Fibroblast of lung (primary cell): ENCODE measurements around the gene EPHB6. TPM values are rescaled to one million over a fixed set of nuclear protein-coding genes. Genes with fewer than 3 reads are reported as not detected.

ENCODE experiments used
- DNase-seq, 2 donors: peaks; one replicate each; pipeline versions ENCODE4 v3.0.0 to v3.0.0-alpha.2; 2010; ENCODE audit warnings: low read depth in 2 of 2
- H2AFZ ChIP-seq: 2 replicates; pipeline ENCODE4 v1.5.1; 2012; ENCODE audit warnings: low read length, control low read depth, inconsistent platforms
- H3K27ac ChIP-seq: 2 replicates; pipeline ENCODE4 v1.5.1; 2011; ENCODE audit warnings: low read length, control low read depth; ENCODE audit not compliant: insufficient read depth
- H3K27me3 ChIP-seq: 2 replicates; pipeline ENCODE4 v1.5.1; 2011; ENCODE audit warnings: mild to moderate bottlenecking, low read length; ENCODE audit not compliant: control insufficient read depth, insufficient read depth
- H3K36me3 ChIP-seq: 2 replicates; pipeline ENCODE4 v1.5.1; 2011; ENCODE audit warnings: low read length; ENCODE audit not compliant: control insufficient read depth, insufficient read depth
- H3K4me1 ChIP-seq: 2 replicates; pipeline ENCODE4 v1.5.1; 2011; ENCODE audit warnings: low read length; ENCODE audit not compliant: control insufficient read depth, insufficient read depth; ENCODE audit errors: extremely low read depth
- H3K4me2 ChIP-seq: 2 replicates; pipeline ENCODE4 v1.5.1; 2011; ENCODE audit warnings: low read length, control low read depth; ENCODE audit not compliant: insufficient read depth; ENCODE audit errors: extremely low read depth
- H3K4me3 ChIP-seq, 4 experiments: fragments of 200-600 bp in 1 of 4; sonication (generic) in 1 of 4; replicated peaks in 1 of 4; 2 replicates each; pipeline ENCODE4 v1.5.1; 2011 to 2016; ENCODE audit warnings: low read length in 4 of 4, low read depth in 3 of 4, mild to moderate bottlenecking in 3 of 4, control low read depth in 2 of 4, inconsistent platforms in 1 of 4, mixed read lengths in 1 of 4; ENCODE audit not compliant: insufficient read depth in 1 of 4; ENCODE audit errors: control extremely low read depth in 1 of 4
- H3K79me2 ChIP-seq: 2 replicates; pipeline ENCODE4 v1.5.1; 2012; ENCODE audit warnings: mild to moderate bottlenecking, low read length, inconsistent platforms; ENCODE audit not compliant: control insufficient read depth, insufficient read depth
- H3K9ac ChIP-seq: 2 replicates; pipeline ENCODE4 v1.5.1; 2011; ENCODE audit warnings: mild to moderate bottlenecking, low read length, control low read depth; ENCODE audit not compliant: insufficient read depth
- H3K9me3 ChIP-seq: 2 replicates; pipeline ENCODE4 v1.5.1; 2012; ENCODE audit warnings: low read depth, low read length; ENCODE audit not compliant: control insufficient read depth, insufficient read depth
- H4K20me1 ChIP-seq: 2 replicates; pipeline ENCODE4 v1.5.1; 2011; ENCODE audit warnings: low read length; ENCODE audit not compliant: control insufficient read depth, insufficient read depth; ENCODE audit errors: extremely low read depth
- EZH2 ChIP-seq: IDR thresholded peaks from 2 replicates; pipeline ENCODE4 v1.5.1; 2012; ENCODE audit warnings: low read length, control low read depth, mild to moderate bottlenecking; ENCODE audit errors: missing control alignments
- polyA plus RNA-seq, 2 donors: library from polyadenylated mRNA; depleted of rRNA in 1 of 2; stranded (reverse) in 1 of 2; unstranded in 1 of 2; fragments of >200 nt; gene quantifications; 2 replicates each; pipeline ENCODE4 v1.2.1, GENCODE V29; 2011 to 2012; ENCODE audit warnings: missing spikeins in 1 of 2
- total RNA-seq: library from RNA; depleted of rRNA; stranded (reverse); fragments of >200 nt; gene quantifications from 2 replicates; pipeline ENCODE4 v1.2.1, GENCODE V29; 2014
- TF ChIP-seq, protein P1 (sequence below), 2 donors: IDR thresholded peaks in 1 of 2; conservative IDR thresholded peaks in 1 of 2; 1 replicate in 1 of 2; 2 replicates in 1 of 2; pipeline ENCODE4 v1.5.1; 2011 to 2012; ENCODE audit warnings: low read length in 2 of 2, control low read depth in 1 of 2, inconsistent platforms in 1 of 2, low read depth in 1 of 2, mild to moderate bottlenecking in 1 of 2

EPHB6 gene
- total and polyA plus RNA-seq, 2 donors (not counting 1 experiment from before 2014, with no cell fraction given) = 1.1 to 4.3 TPM

DNA sequence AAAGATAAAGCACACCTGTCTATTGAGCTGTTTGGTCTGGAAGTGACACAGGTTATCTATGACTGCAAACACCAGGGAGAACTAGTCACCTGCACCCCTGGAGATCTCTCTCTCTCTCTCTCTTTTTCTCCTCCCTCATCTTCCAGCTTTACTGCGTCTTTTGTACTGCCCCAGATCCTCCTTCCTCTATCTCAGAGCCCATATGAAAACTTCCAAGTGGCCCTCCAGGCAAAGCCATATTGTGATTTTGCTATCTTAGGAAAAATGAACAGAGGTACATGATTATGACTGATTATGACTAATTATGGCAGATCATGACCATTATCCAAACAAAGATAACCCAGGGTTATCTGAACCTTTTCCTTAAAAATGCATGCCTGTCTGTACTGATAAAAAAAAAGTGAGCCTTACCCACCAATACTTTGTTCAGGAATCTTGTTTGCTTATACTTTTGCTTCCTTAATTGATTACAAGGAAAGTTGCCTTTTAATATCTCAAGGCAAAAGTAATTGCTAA lies 12.6 kb upstream of the EPHB6 start:
- H3K4me2 ChIP-seq = no peak overlapping the region

DNA sequence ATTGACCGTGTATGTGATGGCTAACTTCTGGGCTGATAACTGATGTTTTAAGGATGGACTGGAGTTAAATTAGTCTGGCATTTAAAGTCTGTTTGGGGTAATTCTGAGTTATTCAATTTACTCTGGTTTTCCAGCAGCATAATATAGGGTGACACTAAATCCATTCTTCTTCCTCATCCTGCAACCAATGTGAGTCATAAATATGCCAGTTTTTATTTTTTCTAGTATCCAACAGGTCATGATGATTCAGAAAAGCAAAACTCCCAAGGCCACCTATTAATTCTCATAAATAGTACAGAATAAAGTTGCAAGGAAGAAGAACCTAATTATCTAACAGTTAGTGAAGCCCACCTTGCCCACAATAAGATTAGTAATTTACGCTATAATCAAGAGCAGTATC lies 7.5 kb upstream of the EPHB6 start:
- no peak overlapping the region for H3K27ac ChIP-seq
- no peak overlapping the region for H3K9ac ChIP-seq
- no peaks in the 10 kb centered on the region for H4K20me1 ChIP-seq
- H3K79me2 ChIP-seq = no peaks in the 10 kb centered on the region
- H3K4me2 ChIP-seq = no peak overlapping the region
- DNase-seq = no peak
- H3K4me1 ChIP-seq = no peaks in the 10 kb centered on the region
- no peak overlapping the region for H3K4me3 ChIP-seq
- H3K27me3 ChIP-seq = no peaks in the 10 kb centered on the region
- H2AFZ ChIP-seq = no peak overlapping the region
- H3K36me3 ChIP-seq = no peaks in the 10 kb centered on the region
- no peak for TF ChIP-seq EZH2
- TF ChIP-seq, protein P1, sequence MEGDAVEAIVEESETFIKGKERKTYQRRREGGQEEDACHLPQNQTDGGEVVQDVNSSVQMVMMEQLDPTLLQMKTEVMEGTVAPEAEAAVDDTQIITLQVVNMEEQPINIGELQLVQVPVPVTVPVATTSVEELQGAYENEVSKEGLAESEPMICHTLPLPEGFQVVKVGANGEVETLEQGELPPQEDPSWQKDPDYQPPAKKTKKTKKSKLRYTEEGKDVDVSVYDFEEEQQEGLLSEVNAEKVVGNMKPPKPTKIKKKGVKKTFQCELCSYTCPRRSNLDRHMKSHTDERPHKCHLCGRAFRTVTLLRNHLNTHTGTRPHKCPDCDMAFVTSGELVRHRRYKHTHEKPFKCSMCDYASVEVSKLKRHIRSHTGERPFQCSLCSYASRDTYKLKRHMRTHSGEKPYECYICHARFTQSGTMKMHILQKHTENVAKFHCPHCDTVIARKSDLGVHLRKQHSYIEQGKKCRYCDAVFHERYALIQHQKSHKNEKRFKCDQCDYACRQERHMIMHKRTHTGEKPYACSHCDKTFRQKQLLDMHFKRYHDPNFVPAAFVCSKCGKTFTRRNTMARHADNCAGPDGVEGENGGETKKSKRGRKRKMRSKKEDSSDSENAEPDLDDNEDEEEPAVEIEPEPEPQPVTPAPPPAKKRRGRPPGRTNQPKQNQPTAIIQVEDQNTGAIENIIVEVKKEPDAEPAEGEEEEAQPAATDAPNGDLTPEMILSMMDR (conservative IDR thresholded peaks at IDR 0.05 in 1 of 2, IDR thresholded peaks at IDR 0.05 in 1 of 2; ENCODE audit: low read depth in 1 of 2, low read length in 2 of 2) = no peak
- H3K9me3 ChIP-seq = no peaks in the 10 kb centered on the region

More for the DNA sequence above, 12.6 kb upstream of the EPHB6 start:
- no peak overlapping the region for H3K4me3 ChIP-seq
- no peak overlapping the region for H3K27ac ChIP-seq
- no peak for DNase-seq
- TF ChIP-seq, protein P1 (conservative IDR thresholded peaks at IDR 0.05 in 1 of 2, IDR thresholded peaks at IDR 0.05 in 1 of 2; ENCODE audit: low read depth in 1 of 2, low read length in 2 of 2) = no peak
- TF ChIP-seq EZH2 = no peak
- H2AFZ ChIP-seq = no peak overlapping the region
- H3K36me3 ChIP-seq = no peaks in the 10 kb centered on the region
- no peak overlapping the region for H3K9ac ChIP-seq
- no peaks in the 10 kb centered on the region for H3K4me1 ChIP-seq
- no peaks in the 10 kb centered on the region for H4K20me1 ChIP-seq
- H3K27me3 ChIP-seq = no peaks in the 10 kb centered on the region
- no peaks in the 10 kb centered on the region for H3K79me2 ChIP-seq
- H3K9me3 ChIP-seq = no peaks in the 10 kb centered on the region

DNA sequence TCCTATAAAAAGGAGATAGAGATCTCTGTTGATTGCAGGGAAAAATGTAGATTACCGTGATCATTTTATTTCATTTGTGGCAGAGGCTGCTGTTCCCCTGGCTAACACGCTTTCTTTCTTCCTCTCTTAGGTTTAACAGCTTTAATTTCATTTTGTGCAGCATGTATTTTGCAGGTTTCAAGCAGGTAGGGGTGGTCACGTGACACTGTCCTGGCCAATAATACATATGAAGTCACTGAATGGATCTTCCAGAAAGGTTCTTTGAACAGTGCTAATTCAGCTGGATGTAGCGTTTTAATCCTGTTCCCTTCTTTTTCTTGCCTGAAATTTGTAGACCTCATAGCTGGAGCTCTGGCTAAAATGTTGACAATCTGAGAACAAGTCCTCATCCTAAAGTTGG lies 3.6 kb upstream of the EPHB6 start:
- Histone ChIP-seq H3K4me2 (no peak overlapping the region), H3K4me3 (no peak overlapping the region), H3K4me1 (no peaks in the 10 kb centered on the region), H2AFZ (no peak overlapping the region), H3K36me3 (no peaks in the 10 kb centered on the region), H3K9me3 (no peaks in the 10 kb centered on the region), H3K27me3 (peaks cover 2% of the 10 kb centered on the region), H4K20me1 (no peaks in the 10 kb centered on the region), H3K27ac (no peak overlapping the region), H3K9ac (no peak overlapping the region), H3K79me2 (no peaks in the 10 kb centered on the region)
- DNase-seq = no peak
- TF ChIP-seq, protein P1 (conservative IDR thresholded peaks at IDR 0.05 in 1 of 2, IDR thresholded peaks at IDR 0.05 in 1 of 2; ENCODE audit: low read depth in 1 of 2, low read length in 2 of 2) = no peak
- no peak for TF ChIP-seq EZH2
